ENCODE results near the gene RIT2. TPM values are rescaled to one million over a fixed set of nuclear protein-coding genes. Genes with fewer than 3 reads are reported as not detected.

RIT2 gene
- total RNA-seq, 1 donor: not detected

GRCh38 chr18:42921226-42921737 lies 194.2 kb downstream of the RIT2 start:
- TF ChIP-seq CTCF (IDR thresholded peaks at IDR 0.05; ENCODE audit: insufficient read depth, low read length): no peak
- no peak for DNase-seq (ENCODE audit: low read depth)
- no peak overlapping the region for H3K4me3 ChIP-seq (ENCODE audit: low read depth, low read length)

GRCh38 chr18:42920621-42921020 lies 194.9 kb downstream of the RIT2 start:
- no peak for DNase-seq (ENCODE audit: low read depth)
- H3K4me3 ChIP-seq (ENCODE audit: low read depth, low read length): no peak overlapping the region
- no peak for TF ChIP-seq CTCF (IDR thresholded peaks at IDR 0.05; ENCODE audit: insufficient read depth, low read length)

DNA sequence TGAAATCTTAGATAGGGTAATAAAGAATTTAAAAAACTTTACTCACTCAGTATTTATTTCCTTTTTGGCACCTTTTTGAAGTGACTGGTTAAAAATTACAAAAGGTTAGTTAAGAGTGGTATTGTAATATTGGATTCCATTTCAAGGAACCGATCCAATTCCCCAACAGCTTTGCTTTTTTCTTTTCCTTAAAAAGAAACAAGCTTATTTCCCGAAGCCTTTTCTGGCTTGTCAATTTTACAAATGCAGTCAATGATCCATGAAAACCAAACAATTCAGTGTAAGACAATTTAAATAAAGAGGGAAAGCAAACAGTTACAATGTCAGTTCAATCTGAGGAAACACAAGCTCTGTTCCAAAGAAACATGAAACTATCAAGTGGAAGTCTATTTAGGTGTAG lies 200.2 kb downstream of the RIT2 start:
- no peak for DNase-seq (ENCODE audit: low read depth)
- H3K4me3 ChIP-seq (ENCODE audit: low read depth, low read length): no peak overlapping the region
- TF ChIP-seq CTCF (IDR thresholded peaks at IDR 0.05; ENCODE audit: insufficient read depth, low read length): no peak

DNA sequence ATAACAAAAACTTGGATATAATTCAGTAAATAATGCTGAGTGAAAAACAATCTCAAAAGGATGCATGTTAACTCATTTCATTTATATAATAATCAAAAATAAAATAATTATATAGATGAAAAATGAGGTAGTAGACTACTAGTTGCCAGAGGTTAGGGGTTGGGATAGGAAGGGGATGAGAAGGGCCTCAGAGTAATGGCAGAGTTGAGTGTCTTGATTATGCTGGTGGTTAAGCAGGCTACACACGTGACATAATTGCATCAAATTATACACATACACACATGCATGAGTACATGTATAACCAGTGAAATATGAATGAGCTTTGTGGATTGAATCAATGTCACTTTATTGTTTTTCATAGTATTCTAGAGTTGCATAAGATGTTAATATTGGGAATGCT lies 201.0 kb downstream of the RIT2 start:
- DNase-seq (ENCODE audit: low read depth): no peak

GRCh38 chr18:42909095-42909494 lies 206.4 kb downstream of the RIT2 start:
- no peak overlapping the region for H3K4me3 ChIP-seq (ENCODE audit: low read depth, low read length)
- DNase-seq (ENCODE audit: low read depth): no peak

More for the DNA sequence above, 201.0 kb downstream of the RIT2 start:
- TF ChIP-seq CTCF (IDR thresholded peaks at IDR 0.05; ENCODE audit: insufficient read depth, low read length): no peak
- no peak overlapping the region for H3K4me3 ChIP-seq (ENCODE audit: low read depth, low read length)

GRCh38 chr18:42906761-42907160 lies 208.7 kb downstream of the RIT2 start:
- no peak for DNase-seq (ENCODE audit: low read depth)
- no peak overlapping the region for H3K4me3 ChIP-seq (ENCODE audit: low read depth, low read length)
- TF ChIP-seq CTCF (IDR thresholded peaks at IDR 0.05; ENCODE audit: insufficient read depth, low read length): no peak

More at GRCh38 chr18:42909095-42909494, 206.4 kb downstream of the RIT2 start:
- TF ChIP-seq CTCF (IDR thresholded peaks at IDR 0.05; ENCODE audit: insufficient read depth, low read length): no peak

DNA sequence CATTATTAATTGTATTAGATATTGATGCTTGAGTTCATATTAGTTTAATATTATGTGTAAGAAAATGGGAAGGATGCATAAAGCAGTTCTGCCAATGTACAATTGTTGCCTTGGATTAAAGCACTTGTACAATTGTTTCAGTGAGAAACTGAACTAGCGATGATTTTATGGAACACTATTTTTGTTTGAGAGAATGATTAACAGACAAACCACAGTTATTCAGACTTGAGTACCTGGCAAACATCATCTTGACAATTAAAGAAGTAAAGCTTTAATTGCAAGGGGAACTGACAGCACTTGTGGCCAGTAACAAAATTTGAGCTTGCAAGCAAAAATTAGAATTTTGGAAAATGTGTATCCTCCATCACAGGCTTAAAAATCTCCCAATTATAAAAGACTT lies 214.3 kb downstream of the RIT2 start:
- no peak for DNase-seq (ENCODE audit: low read depth)
- no peak overlapping the region for H3K4me3 ChIP-seq (ENCODE audit: low read depth, low read length)
- no peak for TF ChIP-seq CTCF (IDR thresholded peaks at IDR 0.05; ENCODE audit: insufficient read depth, low read length)
